Hepatic stellate cell (primary cell): ENCODE measurements around the gene ATP10A.

Source experiments
- DNase-seq: peaks from one replicate; pipeline ENCODE4 v3.0.0; 2011; ENCODE audit warnings: low spot score

The ATP10A gene

GRCh38 chr15:25705433-25706115, 157.6 kb downstream of the ATP10A start:
- no peak for DNase-seq

GRCh38 chr15:25703726-25704125, 159.4 kb downstream of the ATP10A start:
- no peak for DNase-seq

GRCh38 chr15:25701721-25702465, 161.2 kb downstream of the ATP10A start:
- no peak for DNase-seq

- DNase-seq = no peak
These were observed 162.2 kb downstream of the ATP10A start for GRCh38 chr15:25700916-25701315.

- no peak for DNase-seq
These were observed 165.5 kb downstream of the ATP10A start for GRCh38 chr15:25697586-25697985.

- no peak for DNase-seq
These were observed 167.0 kb downstream of the ATP10A start for GRCh38 chr15:25695875-25696760.

- no peak for DNase-seq
These were observed 168.3 kb downstream of the ATP10A start for GRCh38 chr15:25694823-25695312.

GRCh38 chr15:25694239-25694584, 168.9 kb downstream of the ATP10A start:
- DNase-seq = no peak

- DNase-seq = peak; percentile 60
These were observed 169.5 kb downstream of the ATP10A start for GRCh38 chr15:25693321-25694238.

GRCh38 chr15:25691544-25692430, 171.3 kb downstream of the ATP10A start:
- DNase-seq = no peak

- DNase-seq = peak; percentile 69
These were observed 172.2 kb downstream of the ATP10A start for GRCh38 chr15:25690673-25691543.

- no peak for DNase-seq
These were observed 173.5 kb downstream of the ATP10A start for GRCh38 chr15:25689592-25689991.

GRCh38 chr15:25688166-25688565, 175.0 kb downstream of the ATP10A start:
- DNase-seq = no peak

GRCh38 chr15:25687689-25688088, 175.4 kb downstream of the ATP10A start:
- DNase-seq = no peak

GRCh38 chr15:25687276-25687675, 175.9 kb downstream of the ATP10A start:
- DNase-seq = no peak

- no peak for DNase-seq
These were observed 176.3 kb downstream of the ATP10A start for GRCh38 chr15:25686780-25687179.

- peak; percentile 84 for DNase-seq
These were observed 178.4 kb downstream of the ATP10A start for GRCh38 chr15:25684521-25685431.

GRCh38 chr15:25683911-25684310, 179.2 kb downstream of the ATP10A start:
- DNase-seq = no peak
